Suprapubic skin (tissue), 3 donors: ENCODE data around the gene CACNA2D3.

Source experiments
- POLR2A ChIP-seq, 2 donors: fragments of 450-650 bp; IDR thresholded peaks; one replicate each; pipeline ENCODE4 v1.6.1; 2017; ENCODE audit warnings: antibody characterized with exemption in 2 of 2, mild to moderate bottlenecking in 2 of 2, moderate library complexity in 2 of 2
- TF ChIP-seq, protein P1 (sequence below), 2 donors: fragments of 200-600 bp in 1 of 2; fragments of 450-650 bp in 1 of 2; sonication (generic) in 1 of 2; IDR thresholded peaks; one replicate each; pipeline ENCODE4 v1.5.1; 2016 to 2019; ENCODE audit warnings: antibody characterized with exemption in 2 of 2, mild to moderate bottlenecking in 1 of 2, moderate library complexity in 1 of 2

- TF ChIP-seq, protein P1, sequence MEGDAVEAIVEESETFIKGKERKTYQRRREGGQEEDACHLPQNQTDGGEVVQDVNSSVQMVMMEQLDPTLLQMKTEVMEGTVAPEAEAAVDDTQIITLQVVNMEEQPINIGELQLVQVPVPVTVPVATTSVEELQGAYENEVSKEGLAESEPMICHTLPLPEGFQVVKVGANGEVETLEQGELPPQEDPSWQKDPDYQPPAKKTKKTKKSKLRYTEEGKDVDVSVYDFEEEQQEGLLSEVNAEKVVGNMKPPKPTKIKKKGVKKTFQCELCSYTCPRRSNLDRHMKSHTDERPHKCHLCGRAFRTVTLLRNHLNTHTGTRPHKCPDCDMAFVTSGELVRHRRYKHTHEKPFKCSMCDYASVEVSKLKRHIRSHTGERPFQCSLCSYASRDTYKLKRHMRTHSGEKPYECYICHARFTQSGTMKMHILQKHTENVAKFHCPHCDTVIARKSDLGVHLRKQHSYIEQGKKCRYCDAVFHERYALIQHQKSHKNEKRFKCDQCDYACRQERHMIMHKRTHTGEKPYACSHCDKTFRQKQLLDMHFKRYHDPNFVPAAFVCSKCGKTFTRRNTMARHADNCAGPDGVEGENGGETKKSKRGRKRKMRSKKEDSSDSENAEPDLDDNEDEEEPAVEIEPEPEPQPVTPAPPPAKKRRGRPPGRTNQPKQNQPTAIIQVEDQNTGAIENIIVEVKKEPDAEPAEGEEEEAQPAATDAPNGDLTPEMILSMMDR (IDR thresholded peaks at IDR 0.05): no peak
- TF ChIP-seq POLR2A (IDR thresholded peaks at IDR 0.05): no peak
These were observed 51.0 kb downstream of the CACNA2D3 start for GRCh38 chr3:54173371-54173770.
